Bronchial epithelial cell (primary cell): Measurements from ENCODE around the gene CRTAC1. TPM values are rescaled to one million over a fixed set of nuclear protein-coding genes. Genes with fewer than 3 reads are reported as not detected.

ENCODE experiments used
- DNase-seq: peaks from one replicate; pipeline ENCODE4 v3.0.0-alpha.2; 2010; ENCODE audit warnings: low read depth
- FAIRE-seq: peaks from 2 replicates; lab custom pipeline; 2011; peaks lifted over from hg19 to GRCh38; lab: Jason Lieb, UNC
- H3K27me3 ChIP-seq: 2 replicates; pipeline ENCODE4 v1.5.1; 2011; ENCODE audit warnings: low read length; ENCODE audit not compliant: control insufficient read depth, insufficient read depth
- H3K36me3 ChIP-seq: 2 replicates; pipeline ENCODE4 v1.5.1; 2011; ENCODE audit warnings: low read length; ENCODE audit not compliant: control insufficient read depth, insufficient read depth
- H3K4me3 ChIP-seq: 2 replicates; pipeline ENCODE4 v1.5.1; 2011; ENCODE audit warnings: mild to moderate bottlenecking, low read depth, low read length, control low read depth
- CTCF ChIP-seq: IDR thresholded peaks from 2 replicates; pipeline ENCODE4 v1.5.1; 2011; ENCODE audit warnings: mild to moderate bottlenecking, moderate library complexity, low read length, control low read depth, inconsistent platforms; ENCODE audit not compliant: insufficient read depth, severe bottlenecking
- total RNA-seq: library from RNA; depleted of rRNA; stranded (reverse); fragments of >200 nt; gene quantifications from 2 replicates; pipeline ENCODE4 v1.2.1, GENCODE V29; 2014

CRTAC1 gene
- total RNA-seq, 1 donor from 2014 or later, result not detected

GRCh38 chr10:98028168-98028770 lies 2.2 kb downstream of the CRTAC1 start:
- Histone ChIP-seq H3K27me3 (peaks cover 26% of the 10 kb centered on the region), H3K36me3 (no peaks in the 10 kb centered on the region), H3K4me3 (no peak overlapping the region)
- FAIRE-seq, result no peak
- peak; percentile 87 for TF ChIP-seq CTCF
- peak; percentile 36 for DNase-seq

GRCh38 chr10:98023024-98023423 lies 7.4 kb downstream of the CRTAC1 start:
- peaks cover 3% of the 10 kb centered on the region for H3K27me3 ChIP-seq
- H3K36me3 ChIP-seq, result no peaks in the 10 kb centered on the region
- DNase-seq (no peak), FAIRE-seq (no peak)
- no peak overlapping the region for H3K4me3 ChIP-seq
- TF ChIP-seq CTCF, result no peak

GRCh38 chr10:98020784-98021183 lies 9.6 kb downstream of the CRTAC1 start:
- DNase-seq (no peak), FAIRE-seq (peak; percentile 32)
- Histone ChIP-seq H3K4me3 (no peak overlapping the region), H3K36me3 (no peaks in the 10 kb centered on the region), H3K27me3 (peaks cover 3% of the 10 kb centered on the region)
- TF ChIP-seq CTCF, result no peak

GRCh38 chr10:98020254-98020653 lies 10.2 kb downstream of the CRTAC1 start:
- Histone ChIP-seq H3K36me3 (no peaks in the 10 kb centered on the region), H3K4me3 (no peak overlapping the region), H3K27me3 (peaks cover 3% of the 10 kb centered on the region)
- DNase-seq, result no peak
- no peak for TF ChIP-seq CTCF
- no peak for FAIRE-seq

- no peak for TF ChIP-seq CTCF
- no peak overlapping the region for H3K4me3 ChIP-seq
- H3K27me3 ChIP-seq, result peaks cover 3% of the 10 kb centered on the region
- H3K36me3 ChIP-seq, result no peaks in the 10 kb centered on the region
- FAIRE-seq (no peak), DNase-seq (no peak)
These were observed 10.6 kb downstream of the CRTAC1 start for GRCh38 chr10:98019784-98020183.
